HL-60 (cell line): ENCODE data around the gene PRELID2.
"Not testable (repeated sequence)": the region's sequence is repeated elsewhere in the genome, so short reads cannot be mapped to it uniquely, and the experiment has no call there.

Experiments used
- DNase-seq, 2 experiments: peaks; one replicate each; pipeline ENCODE4 v3.0.0-alpha.2; 2010 to 2020; ENCODE audit warnings: low read depth in 1 of 2, low spot score in 1 of 2
- H3K27ac ChIP-seq: fragments of 250-450 bp; sonication (Bioruptor Pico); replicated peaks from 2 replicates; pipeline ENCODE4 v1.5.1; 2020; ENCODE audit warnings: mild to moderate bottlenecking, moderate library complexity
- H3K27me3 ChIP-seq: fragments of 250-450 bp; sonication (Bioruptor Pico); 2 replicates; pipeline ENCODE4 v1.5.1; 2021; ENCODE audit warnings: mild to moderate bottlenecking, moderate library complexity; ENCODE audit not compliant: insufficient read depth, poor library complexity, severe bottlenecking
- H3K4me3 ChIP-seq: replicated peaks from 2 replicates; pipeline ENCODE4 v1.5.1; 2011; ENCODE audit warnings: mild to moderate bottlenecking, control low read depth, low read length; ENCODE audit not compliant: insufficient read depth
- CTCF ChIP-seq: IDR thresholded peaks from one replicate; pipeline ENCODE4 v1.5.1; 2011; ENCODE audit warnings: low read length, control low read depth, inconsistent platforms; ENCODE audit not compliant: insufficient read depth
- GABPA ChIP-seq: IDR thresholded peaks from 2 replicates; pipeline ENCODE4 v1.6.1; 2012; ENCODE audit warnings: low read depth
- POLR2AphosphoS5 ChIP-seq: IDR thresholded peaks from 2 replicates; pipeline ENCODE4 v1.6.1; 2012; ENCODE audit warnings: low read depth
- REST ChIP-seq: IDR thresholded peaks from 2 replicates; pipeline ENCODE4 v1.6.1; 2012; ENCODE audit warnings: low read depth; ENCODE audit not compliant: insufficient replicate concordance
- SPI1 ChIP-seq: IDR thresholded peaks from 2 replicates; pipeline ENCODE4 v1.6.1; 2012; ENCODE audit warnings: low read depth, mild to moderate bottlenecking, borderline replicate concordance

The PRELID2 gene

GRCh38 chr5:145803112-145804004 lies 31.8 kb downstream of the PRELID2 start:
- Histone ChIP-seq H3K27me3 (no peaks in the 10 kb centered on the region), H3K27ac (no peak overlapping the region), H3K4me3 (no peak overlapping the region)
- TF ChIP-seq SPI1 (no peak), POLR2AphosphoS5 (no peak), CTCF (no peak), GABPA (no peak), REST (no peak)
- DNase-seq, result no peak

GRCh38 chr5:145801195-145801594 lies 33.9 kb downstream of the PRELID2 start:
- Histone ChIP-seq H3K27ac (no peak overlapping the region), H3K4me3 (no peak overlapping the region), H3K27me3 (no peaks in the 10 kb centered on the region)
- DNase-seq, result no peak
- TF ChIP-seq SPI1, result no peak
- no peak for TF ChIP-seq POLR2AphosphoS5
- TF ChIP-seq GABPA, result no peak
- TF ChIP-seq REST, result no peak
- no peak for TF ChIP-seq CTCF

GRCh38 chr5:145800181-145800580 lies 35.0 kb downstream of the PRELID2 start:
- no peak overlapping the region for H3K4me3 ChIP-seq
- H3K27me3 ChIP-seq, result no peaks in the 10 kb centered on the region
- DNase-seq, result no peak
- no peak overlapping the region for H3K27ac ChIP-seq
- TF ChIP-seq POLR2AphosphoS5 (no peak), SPI1 (no peak), REST (no peak), CTCF (no peak), GABPA (no peak)

GRCh38 chr5:145798503-145798902 lies 36.6 kb downstream of the PRELID2 start:
- not testable (repeated sequence) for DNase-seq, H3K27ac ChIP-seq, H3K4me3 ChIP-seq, H3K27me3 ChIP-seq
